SK-N-SH (cell line): ENCODE results near the gene PRICKLE3. TPM values are rescaled to one million over a fixed set of nuclear protein-coding genes. Genes with fewer than 3 reads are reported as not detected.

Experiments used
- CTCF ChIA-PET: fragments of 300-600, 350-600 bp; formaldehyde crosslinking; extraction: SDS; loops from one replicate; lab custom pipeline; 2021; lab: Yijun Ruan, JAX
- POLR2A ChIA-PET: fragments of 350-600 bp; sonication (Branson Sonifier 250); formaldehyde crosslinking; extraction: SDS; loops from one replicate; lab custom pipeline; 2020; ENCODE audit warnings: antibody characterized with exemption, inconsistent platforms; lab: Yijun Ruan, JAX
- DNase-seq: peaks from one replicate; pipeline ENCODE4 v3.0.0; 2012
- H2AFZ ChIP-seq: fragments of 200-600 bp; sonication (generic); 2 replicates; pipeline ENCODE4 v1.8.1; 2016; ENCODE audit warnings: antibody characterized with exemption, mild to moderate bottlenecking, low read depth
- H3F3A ChIP-seq: fragments of 200-600 bp; sonication (generic); replicated peaks from 2 replicates; pipeline ENCODE3; 2016; ENCODE audit warnings: antibody characterized with exemption, mild to moderate bottlenecking; ENCODE audit not compliant: insufficient read depth
- H3K27ac ChIP-seq, 2 experiments: fragments of 200-500 bp in 1 of 2; fragments of 200-600 bp in 1 of 2; sonication (Bioruptor generic) in 1 of 2; sonication (generic), shearing (Covaris generic) in 1 of 2; 2 replicates each; pipeline versions ENCODE4 v1.5.1 to v1.6.1; 2014 to 2016; ENCODE audit warnings: low read depth in 2 of 2, inconsistent platforms in 1 of 2, low read length in 1 of 2, mild to moderate bottlenecking in 1 of 2, mixed read lengths in 1 of 2
- H3K27me3 ChIP-seq: fragments of 200-600 bp; sonication (generic), shearing (Covaris generic); 2 replicates; pipeline ENCODE4 v1.6.1; 2016; ENCODE audit warnings: mixed run types; ENCODE audit not compliant: insufficient read depth
- H3K36me3 ChIP-seq, 2 experiments: fragments of 200-500 bp in 1 of 2; fragments of 200-600 bp in 1 of 2; sonication (Bioruptor generic) in 1 of 2; sonication (generic) in 1 of 2; replicated peaks in 1 of 2; 2 replicates each; pipeline versions ENCODE3 to v1.5.1; 2014 to 2016; ENCODE audit warnings: low read length in 1 of 2, mild to moderate bottlenecking in 1 of 2; ENCODE audit not compliant: insufficient read depth in 2 of 2, control insufficient read depth in 1 of 2
- H3K4me1 ChIP-seq, 2 experiments: fragments of 200-500 bp in 1 of 2; fragments of 200-600 bp in 1 of 2; sonication (Bioruptor generic) in 1 of 2; sonication (generic), shearing (Covaris generic) in 1 of 2; 2 replicates each; pipeline versions ENCODE4 v1.5.1 to v1.6.1; 2014 to 2016; ENCODE audit warnings: low read depth in 1 of 2, low read length in 1 of 2, mixed run types in 1 of 2; ENCODE audit not compliant: insufficient read depth in 2 of 2, control insufficient read depth in 1 of 2
- H3K4me2 ChIP-seq: fragments of 200-600 bp; sonication (generic), shearing (Covaris generic); 2 replicates; pipeline ENCODE4 v1.6.1; 2017; ENCODE audit warnings: mixed run types
- H3K4me3 ChIP-seq, 2 experiments: fragments of 200-500 bp in 1 of 2; fragments of 200-600 bp in 1 of 2; sonication (Bioruptor generic) in 1 of 2; sonication (generic), shearing (Covaris generic) in 1 of 2; 2 replicates each; pipeline versions ENCODE4 v1.5.1 to v1.8.1; 2014 to 2016; ENCODE audit warnings: low read depth in 2 of 2, inconsistent platforms in 1 of 2, low read length in 1 of 2, mild to moderate bottlenecking in 1 of 2, mixed read lengths in 1 of 2, moderate library complexity in 1 of 2
- H3K79me2 ChIP-seq: fragments of 200-600 bp; sonication (generic); 2 replicates; pipeline ENCODE4 v1.8.1; 2017; ENCODE audit warnings: mild to moderate bottlenecking; ENCODE audit not compliant: insufficient read depth
- H3K9ac ChIP-seq: fragments of 200-600 bp; sonication (generic); 2 replicates; pipeline ENCODE4 v1.6.1; 2017; ENCODE audit warnings: mixed run types
- H3K9me2 ChIP-seq: fragments of 200-600 bp; sonication (generic); 2 replicates; pipeline ENCODE4 v1.6.1; 2017; ENCODE audit warnings: mixed run types
- H3K9me3 ChIP-seq: fragments of 200-600 bp; sonication (generic); 2 replicates; pipeline ENCODE4 v1.6.1; 2017; ENCODE audit warnings: mixed run types, mild to moderate bottlenecking, moderate library complexity
- H4K20me1 ChIP-seq: fragments of 200-600 bp; sonication (generic); 2 replicates; pipeline ENCODE4 v1.6.1; 2017; ENCODE audit warnings: mild to moderate bottlenecking, mixed run types; ENCODE audit not compliant: insufficient read depth
- CHD2 ChIP-seq: fragments of 150-350 bp; IDR thresholded peaks from 2 replicates; pipeline ENCODE4 v1.6.1; 2018; ENCODE audit warnings: low read length; ENCODE audit not compliant: partially characterized antibody
- EP300 ChIP-seq, 2 experiments: IDR thresholded peaks; 2 replicates each; pipeline versions ENCODE4 v1.4.0 to v1.6.1; 2012; ENCODE audit warnings: borderline replicate concordance in 1 of 2, low read depth in 1 of 2, low read length in 1 of 2
- EZH2phosphoT487 ChIP-seq: fragments of 200-600 bp; sonication (generic); IDR thresholded peaks from 2 replicates; pipeline ENCODE4 v1.6.1; 2017; ENCODE audit warnings: low read depth, mixed run types, mild to moderate bottlenecking, antibody characterized with exemption, moderate library complexity, borderline replicate concordance
- FOSL2 ChIP-seq: IDR thresholded peaks from 2 replicates; pipeline ENCODE4 v1.4.0; 2012; ENCODE audit warnings: low read depth, mild to moderate bottlenecking, moderate library complexity, borderline replicate concordance
- GABPA ChIP-seq: IDR thresholded peaks from 2 replicates; pipeline ENCODE4 v1.4.0; 2012; ENCODE audit warnings: low read depth, mild to moderate bottlenecking
- GATA2 ChIP-seq: sonication (generic); formaldehyde crosslinking; IDR thresholded peaks from 2 replicates; pipeline ENCODE4 v1.5.0; 2020; ENCODE audit warnings: mild to moderate bottlenecking, missing genetic modification reagents
- JUND ChIP-seq: IDR thresholded peaks from 2 replicates; pipeline ENCODE4 v1.4.0; 2012
- MEF2A ChIP-seq: IDR thresholded peaks from 2 replicates; pipeline ENCODE4 v1.4.0; 2012; ENCODE audit warnings: low read depth, borderline replicate concordance
- NRF1 ChIP-seq: IDR thresholded peaks from 2 replicates; pipeline ENCODE4 v1.6.1; 2012; ENCODE audit warnings: low read depth, mild to moderate bottlenecking, low read length
- SIN3A ChIP-seq: IDR thresholded peaks from 2 replicates; pipeline ENCODE4 v1.6.1; 2012; ENCODE audit warnings: low read depth, mild to moderate bottlenecking, low read length, moderate library complexity, borderline replicate concordance
- TCF12 ChIP-seq: IDR thresholded peaks from 2 replicates; pipeline ENCODE4 v1.4.0; 2012
- YY1 ChIP-seq: IDR thresholded peaks from 2 replicates; pipeline ENCODE4 v1.4.0; 2012; ENCODE audit warnings: low read depth, mild to moderate bottlenecking
- WGBS: methylation state at CpG from one replicate; pipeline ENCODE4 v1.1.6; 2017; ENCODE audit warnings: low lambda C conversion rate; 5-methylcytosine and 5-hydroxymethylcytosine counted together
- polyA plus RNA-seq, 3 experiments: library from polyadenylated mRNA; depleted of rRNA; stranded (reverse); fragments of >200 nt; gene quantifications; 2 replicates each; pipeline ENCODE4 v1.2.3, GENCODE V29; 2012
- TF ChIP-seq, protein P1 (sequence below): IDR thresholded peaks from 2 replicates; pipeline ENCODE4 v1.6.1; 2012; ENCODE audit warnings: mild to moderate bottlenecking, low read depth, low read length, moderate library complexity

Gene PRICKLE3
- polyA plus RNA-seq, 1 of the 3 experiments (the other 2 are of a cell fraction) = 0.07 TPM

DNA sequence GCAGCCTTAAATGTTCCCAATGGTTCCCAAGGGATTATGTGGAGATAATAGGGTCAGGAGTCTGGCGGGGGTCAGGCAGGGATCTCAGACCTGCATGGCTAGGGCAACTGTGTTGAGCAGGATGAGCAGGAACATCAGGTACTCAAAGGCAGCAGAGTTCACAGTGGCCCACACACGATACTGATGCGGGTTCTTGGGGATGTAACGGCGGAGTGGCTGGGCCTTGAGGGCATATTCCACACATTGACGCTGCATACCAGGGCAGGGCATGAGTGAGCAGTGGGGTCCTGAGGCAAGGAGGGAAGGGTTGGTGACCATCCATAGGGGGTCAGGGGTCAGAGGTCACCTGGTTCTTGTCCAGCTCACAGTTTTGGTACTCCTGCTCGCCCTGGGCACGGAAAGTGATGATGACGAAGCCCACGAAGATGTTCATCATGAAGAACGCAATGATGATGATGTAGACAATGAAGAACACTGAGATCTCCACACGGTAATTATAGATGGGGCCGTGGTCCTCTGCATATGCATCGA is 28.9 kb upstream of the PRICKLE3 start:
- H3K27me3 ChIP-seq = peaks cover 21% of the 10 kb centered on the region; the same call in 1 of the 2 replicates
- CTCF ChIA-PET = interaction anchor here (0.9 kb wide), 1 partner anchor 23 kb away, joined by 4 read pairs; no protein-coding TSS in a partner anchor
- H3K79me2 ChIP-seq = no peaks in the 10 kb centered on the region
- 25% methylated on average over 10 of the region's 14 CpGs for WGBS
- DNase-seq = no peak
- no peaks in the 10 kb centered on the region for H3K9me2 ChIP-seq
- H2AFZ ChIP-seq = no peak overlapping the region
- H3K9me3 ChIP-seq = no peaks in the 10 kb centered on the region
- H3K36me3 ChIP-seq = no peaks in the 10 kb centered on the region
- no peaks in the 10 kb centered on the region for H3F3A ChIP-seq
- no peak overlapping the region for H3K27ac ChIP-seq
- H3K4me1 ChIP-seq = no peaks in the 10 kb centered on the region
- no peak overlapping the region for H3K4me2 ChIP-seq
- TF ChIP-seq NRF1 = no peak
- POLR2A ChIA-PET = no interaction called here
- H3K9ac ChIP-seq = no peak overlapping the region
- H3K4me3 ChIP-seq = no peak overlapping the region
- no peaks in the 10 kb centered on the region for H4K20me1 ChIP-seq

DNA sequence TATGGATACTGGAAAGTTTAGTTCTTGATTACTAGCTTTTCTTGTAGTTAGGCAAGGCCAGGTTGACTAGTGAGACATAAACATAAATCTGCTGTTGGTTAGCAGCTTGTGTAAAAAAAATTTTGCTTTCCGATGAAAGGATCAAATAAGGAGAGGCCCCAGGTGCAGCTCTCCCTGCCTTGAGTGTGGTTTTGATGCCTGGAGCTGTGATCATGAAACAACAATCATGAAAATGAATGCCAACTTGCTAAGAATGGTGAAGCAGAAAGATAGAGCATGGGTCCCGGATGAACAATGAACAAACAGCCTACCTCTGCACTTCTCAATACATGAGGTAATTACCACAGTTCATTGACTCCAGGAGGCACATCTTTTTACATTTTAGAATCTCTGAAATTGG is 28.2 kb upstream of the PRICKLE3 start:
- CTCF ChIA-PET = no interaction called here
- no peak overlapping the region for H2AFZ ChIP-seq
- 25% methylated on average over 2 of the region's 2 CpGs for WGBS
- no peak for DNase-seq
- TF ChIP-seq CHD2 = no peak
- TF ChIP-seq FOSL2 = no peak
- TF ChIP-seq TCF12 = no peak
- TF ChIP-seq JUND = no peak
- TF ChIP-seq EZH2phosphoT487 = no peak
- TF ChIP-seq GATA2 (CRISPR knock-in tag) = no peak
- TF ChIP-seq MEF2A = no peak
- TF ChIP-seq SIN3A = no peak
- TF ChIP-seq EP300 (IDR thresholded peaks at IDR 0.05; ENCODE audit: borderline replicate concordance in 1 of 2, low read depth in 1 of 2, low read length in 1 of 2) = no peak
- TF ChIP-seq, protein P1, sequence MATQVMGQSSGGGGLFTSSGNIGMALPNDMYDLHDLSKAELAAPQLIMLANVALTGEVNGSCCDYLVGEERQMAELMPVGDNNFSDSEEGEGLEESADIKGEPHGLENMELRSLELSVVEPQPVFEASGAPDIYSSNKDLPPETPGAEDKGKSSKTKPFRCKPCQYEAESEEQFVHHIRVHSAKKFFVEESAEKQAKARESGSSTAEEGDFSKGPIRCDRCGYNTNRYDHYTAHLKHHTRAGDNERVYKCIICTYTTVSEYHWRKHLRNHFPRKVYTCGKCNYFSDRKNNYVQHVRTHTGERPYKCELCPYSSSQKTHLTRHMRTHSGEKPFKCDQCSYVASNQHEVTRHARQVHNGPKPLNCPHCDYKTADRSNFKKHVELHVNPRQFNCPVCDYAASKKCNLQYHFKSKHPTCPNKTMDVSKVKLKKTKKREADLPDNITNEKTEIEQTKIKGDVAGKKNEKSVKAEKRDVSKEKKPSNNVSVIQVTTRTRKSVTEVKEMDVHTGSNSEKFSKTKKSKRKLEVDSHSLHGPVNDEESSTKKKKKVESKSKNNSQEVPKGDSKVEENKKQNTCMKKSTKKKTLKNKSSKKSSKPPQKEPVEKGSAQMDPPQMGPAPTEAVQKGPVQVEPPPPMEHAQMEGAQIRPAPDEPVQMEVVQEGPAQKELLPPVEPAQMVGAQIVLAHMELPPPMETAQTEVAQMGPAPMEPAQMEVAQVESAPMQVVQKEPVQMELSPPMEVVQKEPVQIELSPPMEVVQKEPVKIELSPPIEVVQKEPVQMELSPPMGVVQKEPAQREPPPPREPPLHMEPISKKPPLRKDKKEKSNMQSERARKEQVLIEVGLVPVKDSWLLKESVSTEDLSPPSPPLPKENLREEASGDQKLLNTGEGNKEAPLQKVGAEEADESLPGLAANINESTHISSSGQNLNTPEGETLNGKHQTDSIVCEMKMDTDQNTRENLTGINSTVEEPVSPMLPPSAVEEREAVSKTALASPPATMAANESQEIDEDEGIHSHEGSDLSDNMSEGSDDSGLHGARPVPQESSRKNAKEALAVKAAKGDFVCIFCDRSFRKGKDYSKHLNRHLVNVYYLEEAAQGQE = no peak
- TF ChIP-seq GABPA = no peak
- no peak for TF ChIP-seq YY1
- TF ChIP-seq, all 33 proteins: peak for 0
- Histone ChIP-seq H3K4me1 (no peaks in the 10 kb centered on the region), H3K9me3 (no peaks in the 10 kb centered on the region), H3K4me3 (no peak overlapping the region), H3F3A (no peaks in the 10 kb centered on the region), H3K36me3 (no peaks in the 10 kb centered on the region), H4K20me1 (no peaks in the 10 kb centered on the region), H3K9ac (no peak overlapping the region), H3K4me2 (no peak overlapping the region), H3K9me2 (no peaks in the 10 kb centered on the region), H3K27ac (no peak overlapping the region), H3K27me3 (peaks cover 18% of the 10 kb centered on the region; the same call in 1 of the 2 replicates), H3K79me2 (no peaks in the 10 kb centered on the region)
- POLR2A ChIA-PET = no interaction called here
